Lung (tissue), 12 donors: ENCODE data around the gene ZNF628. TPM values are rescaled to one million over a fixed set of nuclear protein-coding genes. Genes with fewer than 3 reads are reported as not detected.

Experiments used
- ATAC-seq: fragments of 200-7000 bp; cut with Tn5 transposase; one replicate; pipeline ENCODE4 v1.9.1; 2020; ENCODE audit warnings: moderate number of reproducible peaks; ENCODE audit not compliant: insufficient read depth, low FRiP score
- DNase-seq, 3 donors: peaks; one replicate each; pipeline ENCODE4 v3.0.0-alpha.2; 2013 to 2017
- H3K27ac ChIP-seq, 2 donors: one replicate each; pipeline ENCODE4 v1.5.1; 2013; ENCODE audit warnings: mild to moderate bottlenecking in 2 of 2, moderate library complexity in 2 of 2, control low read depth in 1 of 2, inconsistent platforms in 1 of 2, low read depth in 1 of 2, low read length in 1 of 2
- H3K27me3 ChIP-seq, 3 donors: one replicate each; pipeline ENCODE4 v1.5.1; 2013; ENCODE audit warnings: low read length in 2 of 3; ENCODE audit not compliant: control insufficient read depth in 3 of 3, insufficient read depth in 3 of 3
- H3K36me3 ChIP-seq, 4 donors: one replicate each; pipeline ENCODE4 v1.5.1; 2013; ENCODE audit warnings: low read length in 4 of 4, mild to moderate bottlenecking in 1 of 4, moderate library complexity in 1 of 4; ENCODE audit not compliant: control insufficient read depth in 4 of 4, insufficient read depth in 4 of 4
- H3K4me1 ChIP-seq, 5 donors: one replicate each; pipeline ENCODE4 v1.5.1; 2013; ENCODE audit warnings: low read length in 5 of 5, mild to moderate bottlenecking in 2 of 5, moderate library complexity in 1 of 5; ENCODE audit not compliant: control insufficient read depth in 5 of 5, insufficient read depth in 5 of 5
- H3K4me3 ChIP-seq: one replicate; pipeline ENCODE4 v1.5.1; 2013; ENCODE audit warnings: mild to moderate bottlenecking, control low read depth, moderate library complexity
- H3K9ac ChIP-seq, 2 donors: one replicate each; pipeline ENCODE4 v1.5.1; 2013; ENCODE audit warnings: low read length in 2 of 2, control low read depth in 1 of 2; ENCODE audit not compliant: insufficient read depth in 1 of 2
- H3K9me3 ChIP-seq, 4 donors: one replicate each; pipeline ENCODE4 v1.5.1; 2013; ENCODE audit warnings: low read length in 3 of 4, mild to moderate bottlenecking in 1 of 4, moderate library complexity in 1 of 4; ENCODE audit not compliant: control insufficient read depth in 4 of 4, insufficient read depth in 3 of 4
- WGBS, 2 donors: extraction: QIAGEN DNeasy Blood & Tissue Kit; methylation state at CpG; one replicate each; pipeline ENCODE4 v1.1.7; 2013; 5-methylcytosine and 5-hydroxymethylcytosine counted together
- polyA plus RNA-seq, 2 donors: library from polyadenylated mRNA; stranded (reverse); fragments of 200-250 nt; gene quantifications; one replicate each; pipeline ENCODE4 v1.2.1, GENCODE V29; 2013
- total RNA-seq, 2 donors: library from RNA; depleted of rRNA in 1 of 2; stranded (reverse); fragments of >200 nt in 1 of 2; gene quantifications; one replicate each; pipeline ENCODE4 v1.2.1, GENCODE V29; 2014 to 2021
- TF ChIP-seq, protein P1 (sequence below): IDR thresholded peaks from 2 replicates; pipeline ENCODE4 v1.5.1; 2012; ENCODE audit warnings: mild to moderate bottlenecking; ENCODE audit errors: control extremely low read depth, extremely low read depth
- donor health status: control.
- donor health status: control.
- donor health status: Bipolar disorder and iron deficiency.
- donor health status: healthy.
- donor health status: DM: yes; HTN: yes; CAD: no.

The ZNF628 gene
- total and polyA plus RNA-seq, 4 donors = 2.0 to 12.3 (median 7.8) TPM

DNA sequence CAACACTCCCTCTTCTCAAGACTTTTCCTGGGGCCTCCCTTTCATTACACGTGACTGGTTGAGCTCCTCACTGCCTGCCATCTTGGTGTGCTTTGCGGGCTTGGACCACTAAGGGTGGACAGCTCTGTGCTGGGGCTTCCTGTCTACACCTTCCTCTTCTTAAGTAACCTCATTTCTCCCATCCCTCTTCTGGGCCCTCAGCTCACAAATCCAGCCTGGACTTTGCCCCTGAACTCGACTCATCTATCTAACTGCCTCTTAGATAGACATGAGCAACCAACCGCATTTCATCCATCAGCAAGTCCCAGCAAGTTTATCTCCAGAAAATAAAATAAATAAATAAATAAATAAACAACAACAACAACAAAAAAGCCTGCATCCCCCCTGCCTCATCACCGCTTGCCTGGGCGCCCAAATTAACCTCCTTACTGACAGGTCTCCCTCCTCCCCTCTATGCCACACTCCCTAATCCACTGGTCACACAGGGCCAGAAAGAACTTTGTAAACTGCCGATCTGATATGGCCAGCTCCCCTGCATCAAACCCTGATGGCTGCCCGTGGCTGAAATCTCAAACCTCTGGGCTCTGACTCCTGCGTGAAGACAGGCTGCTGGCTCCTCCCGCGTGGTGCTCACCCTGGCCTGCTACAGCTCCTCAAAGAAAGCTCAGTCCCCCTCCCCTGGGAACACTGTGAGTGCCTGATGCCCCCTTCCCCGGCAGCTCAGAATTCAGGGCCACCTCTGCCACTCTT lies 22.7 kb upstream of the ZNF628 start:
- DNase-seq (no peak), ATAC-seq (no peak)

DNA sequence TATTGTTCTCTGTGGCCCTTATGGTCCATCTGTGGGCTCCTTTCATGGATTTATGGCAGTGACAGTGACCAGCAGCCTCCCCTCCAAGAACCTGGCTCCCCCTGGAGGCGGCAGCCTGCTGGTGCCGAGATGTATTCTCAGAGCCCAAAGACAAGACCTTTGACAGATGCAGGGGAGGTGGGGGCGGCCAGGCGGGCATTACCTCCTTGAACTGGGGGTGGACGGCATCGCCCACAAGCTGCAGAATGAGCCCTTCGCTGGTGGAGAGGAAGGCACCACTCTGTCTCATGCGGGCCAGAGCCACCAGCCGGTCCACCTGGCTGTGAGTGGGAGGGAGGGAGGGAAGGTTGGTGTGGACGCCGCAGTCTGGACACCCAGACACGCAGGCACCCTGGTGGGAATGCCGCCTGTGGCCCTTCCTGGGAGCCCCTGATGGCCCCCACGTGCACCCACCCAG lies 21.6 kb upstream of the ZNF628 start:
- no peak for ATAC-seq
- TF ChIP-seq, protein P1, sequence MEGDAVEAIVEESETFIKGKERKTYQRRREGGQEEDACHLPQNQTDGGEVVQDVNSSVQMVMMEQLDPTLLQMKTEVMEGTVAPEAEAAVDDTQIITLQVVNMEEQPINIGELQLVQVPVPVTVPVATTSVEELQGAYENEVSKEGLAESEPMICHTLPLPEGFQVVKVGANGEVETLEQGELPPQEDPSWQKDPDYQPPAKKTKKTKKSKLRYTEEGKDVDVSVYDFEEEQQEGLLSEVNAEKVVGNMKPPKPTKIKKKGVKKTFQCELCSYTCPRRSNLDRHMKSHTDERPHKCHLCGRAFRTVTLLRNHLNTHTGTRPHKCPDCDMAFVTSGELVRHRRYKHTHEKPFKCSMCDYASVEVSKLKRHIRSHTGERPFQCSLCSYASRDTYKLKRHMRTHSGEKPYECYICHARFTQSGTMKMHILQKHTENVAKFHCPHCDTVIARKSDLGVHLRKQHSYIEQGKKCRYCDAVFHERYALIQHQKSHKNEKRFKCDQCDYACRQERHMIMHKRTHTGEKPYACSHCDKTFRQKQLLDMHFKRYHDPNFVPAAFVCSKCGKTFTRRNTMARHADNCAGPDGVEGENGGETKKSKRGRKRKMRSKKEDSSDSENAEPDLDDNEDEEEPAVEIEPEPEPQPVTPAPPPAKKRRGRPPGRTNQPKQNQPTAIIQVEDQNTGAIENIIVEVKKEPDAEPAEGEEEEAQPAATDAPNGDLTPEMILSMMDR = peak; percentile 7
- Histone ChIP-seq H3K27ac (no peak overlapping the region), H3K9ac (no peak overlapping the region), H3K36me3 (peaks cover 0 to 19% (median 0%) of the 10 kb centered on the region in 4 donors), H3K4me1 (peaks cover 0 to 15% (median 5%) of the 10 kb centered on the region in 5 donors), H3K27me3 (peaks cover 6 to 21% (median 7%) of the 10 kb centered on the region in 3 donors), H3K4me3 (no peak overlapping the region), H3K9me3 (no peaks in the 10 kb centered on the region)
- no peak for DNase-seq
- 82 to 85% methylated on average over 13 to 14 of the region's 14 CpGs for WGBS, 2 donors

More for the DNA sequence above, 22.7 kb upstream of the ZNF628 start:
- H3K4me1 ChIP-seq = peaks cover 0 to 6% (median 5%) of the 10 kb centered on the region in 5 donors
- H3K4me3 ChIP-seq = no peak overlapping the region
- H3K9ac ChIP-seq = no peak overlapping the region
- 95 to 96% methylated on average over 12 of the region's 12 CpGs for WGBS, 2 donors
- peaks cover 7 to 30% (median 11%) of the 10 kb centered on the region in 3 donors for H3K27me3 ChIP-seq
- TF ChIP-seq, protein P1 = no peak
- peaks cover 0 to 19% (median 0%) of the 10 kb centered on the region in 4 donors for H3K36me3 ChIP-seq
- H3K9me3 ChIP-seq = no peaks in the 10 kb centered on the region
- H3K27ac ChIP-seq = no peak overlapping the region

DNA sequence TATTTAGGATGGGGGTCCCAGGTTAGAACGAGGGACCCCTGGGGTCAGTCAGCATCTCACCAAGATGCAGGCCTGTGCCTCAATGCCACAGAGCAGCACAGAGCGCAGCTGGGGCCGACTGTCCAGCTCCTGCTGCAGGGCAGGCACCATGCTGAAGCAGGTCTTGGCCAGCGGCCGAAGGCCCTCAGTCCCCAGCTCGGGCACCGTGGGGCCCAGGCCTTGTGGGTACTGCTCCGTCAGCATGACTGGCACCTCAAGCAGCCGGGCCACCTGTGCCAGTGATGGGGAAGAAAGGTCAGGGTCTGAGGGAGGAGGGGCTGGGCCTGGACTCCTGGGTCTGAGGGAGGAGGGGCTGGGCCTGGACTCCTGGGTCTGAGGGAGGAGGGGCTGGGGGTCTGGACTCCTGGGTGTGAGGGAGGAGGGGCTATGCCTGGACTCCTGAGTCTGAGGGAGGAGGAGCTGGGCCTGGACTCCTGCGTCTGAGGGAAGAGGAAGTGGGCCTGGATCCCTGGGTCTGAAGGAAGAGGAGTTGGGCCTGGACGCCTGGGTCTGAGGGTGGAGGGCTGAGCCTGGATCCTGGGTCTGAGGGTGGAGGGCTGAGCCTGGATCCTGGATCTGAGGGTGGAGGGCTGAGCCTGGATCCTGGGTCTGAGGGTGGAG lies 20.7 kb upstream of the ZNF628 start:
- ATAC-seq = no peak
- peaks cover 0 to 24% (median 8%) of the 10 kb centered on the region in 5 donors for H3K4me1 ChIP-seq
- H3K9ac ChIP-seq = no peak overlapping the region
- peaks cover 0 to 19% (median 0%) of the 10 kb centered on the region in 4 donors for H3K36me3 ChIP-seq
- peaks cover 4 to 15% (median 7%) of the 10 kb centered on the region in 3 donors for H3K27me3 ChIP-seq
- DNase-seq = no peak
- 87 to 91% methylated on average over 11 of the region's 11 CpGs for WGBS, 2 donors
- H3K9me3 ChIP-seq = no peaks in the 10 kb centered on the region
- TF ChIP-seq, protein P1 = no peak
- H3K27ac ChIP-seq = no peak overlapping the region
- H3K4me3 ChIP-seq = no peak overlapping the region
